HG03066 (cell line): ENCODE data around the gene ORC1.

Experiments used
- ATAC-seq: cut with Tn5 transposase; IDR thresholded peaks from one replicate; pipeline ENCODE4 v1.9.1; 2021; ENCODE audit warnings: low read depth; ENCODE audit not compliant: unreplicated experiment

Gene ORC1

DNA sequence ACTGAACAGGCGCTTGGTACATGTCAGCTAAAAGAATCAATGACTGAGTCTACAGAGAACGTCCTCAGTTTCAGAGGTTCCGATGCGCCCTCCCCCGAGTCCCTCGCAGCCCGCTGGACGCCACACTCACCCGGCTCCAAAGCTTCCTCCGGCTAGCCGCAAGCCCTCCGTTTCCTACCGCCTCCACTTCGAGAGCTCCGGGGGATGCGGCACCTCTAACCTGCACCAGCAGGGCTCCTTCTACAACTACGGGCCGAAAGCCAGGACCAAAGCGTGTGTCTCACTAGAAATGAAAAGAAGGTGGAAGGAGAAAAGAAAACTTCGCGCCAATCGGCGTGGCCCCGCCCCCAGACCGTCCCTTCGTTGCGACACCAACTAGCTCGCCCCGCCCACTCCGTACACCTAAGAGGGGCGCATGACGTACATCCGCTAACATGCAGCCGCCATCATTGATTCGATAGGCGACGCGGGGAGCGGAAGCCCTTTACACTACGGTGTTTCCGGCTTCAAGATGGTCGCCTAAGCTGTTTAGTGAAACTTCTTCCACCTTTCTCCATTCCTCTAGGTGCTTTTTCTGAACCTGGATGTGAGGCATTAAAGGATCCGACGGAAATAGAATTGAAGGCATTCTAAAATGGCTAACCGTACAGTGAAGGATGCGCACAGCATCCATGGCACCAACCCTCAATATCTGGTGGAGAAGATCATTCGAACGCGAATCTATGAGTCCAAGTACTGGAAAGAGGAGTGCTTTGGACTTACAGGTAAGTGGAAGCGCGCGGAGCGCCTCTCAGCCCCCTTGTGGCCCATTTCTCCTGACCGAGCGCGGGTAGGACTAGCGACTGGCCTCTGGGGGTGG lies at the start of gene ORC1, which contains the start of gene PRPF38A:
Gene ORC1, minus strand, starts transcription at position 308 of the 859 bp plus-strand sequence. CDS start 2,200 bp downstream, outside the sequence.
Gene PRPF38A, plus strand, starts transcription at position 487 of the 859 bp plus-strand sequence. Its CDS starts 148 bp downstream, at position 635.
- ATAC-seq: peak; percentile 94

DNA sequence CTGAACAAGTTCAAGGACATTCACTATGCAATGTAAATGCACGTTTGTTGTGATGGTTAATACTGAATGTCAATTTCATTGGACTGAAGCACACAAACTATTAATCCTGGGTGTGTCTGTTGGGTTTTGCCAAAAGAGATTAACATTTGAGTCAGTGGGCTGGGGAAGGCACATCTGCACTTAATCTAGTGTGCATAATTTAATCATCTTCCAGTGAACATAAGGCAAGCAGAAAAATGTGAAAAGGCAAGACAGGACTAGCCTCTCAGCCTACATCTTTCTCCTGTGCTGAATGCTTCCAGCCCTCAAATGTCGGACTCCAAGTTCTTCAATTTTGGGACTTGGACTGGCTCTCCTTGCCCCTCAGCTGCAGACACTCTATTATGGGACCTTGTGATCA lies 40.2 kb upstream of the ORC1 start:
- no peak for ATAC-seq

DNA sequence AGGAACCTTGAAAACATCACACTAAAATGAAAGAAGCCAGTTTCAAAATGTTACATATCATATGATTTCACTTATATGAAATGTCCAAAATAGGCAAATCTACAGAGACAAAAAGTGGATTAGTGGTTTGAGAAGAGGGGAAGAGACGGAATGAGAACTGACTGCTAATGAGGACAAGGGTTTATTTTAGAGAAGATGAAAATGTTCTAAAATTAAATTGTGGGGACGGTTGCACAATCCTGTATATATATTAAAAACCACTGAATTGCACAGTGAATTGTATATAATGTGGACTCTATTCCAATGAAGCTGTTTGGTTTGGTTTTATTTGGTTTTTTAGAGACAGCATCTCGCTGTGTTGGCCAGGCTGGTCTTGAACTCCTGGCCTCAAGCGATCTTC lies 35.8 kb upstream of the ORC1 start:
- no peak for ATAC-seq

DNA sequence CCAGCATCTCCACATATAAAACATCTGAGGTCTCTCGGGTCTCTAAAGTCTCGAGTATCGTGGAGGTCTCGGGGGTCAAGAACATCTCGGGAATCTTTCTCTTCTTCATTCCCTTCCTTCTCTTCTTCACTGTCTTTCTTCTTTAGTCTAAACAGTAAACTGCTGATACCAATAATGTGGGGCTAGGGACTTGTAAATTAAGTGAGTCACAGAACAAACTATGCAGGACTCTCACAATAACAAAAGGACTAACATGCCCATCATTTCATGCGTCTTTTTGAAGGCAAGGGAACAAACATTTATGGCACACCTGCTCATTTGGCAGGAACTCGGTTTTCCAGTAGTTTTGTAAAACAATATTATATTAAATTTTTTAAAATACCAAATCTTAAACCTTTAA lies 32.6 kb upstream of the ORC1 start:
- ATAC-seq: no peak

DNA sequence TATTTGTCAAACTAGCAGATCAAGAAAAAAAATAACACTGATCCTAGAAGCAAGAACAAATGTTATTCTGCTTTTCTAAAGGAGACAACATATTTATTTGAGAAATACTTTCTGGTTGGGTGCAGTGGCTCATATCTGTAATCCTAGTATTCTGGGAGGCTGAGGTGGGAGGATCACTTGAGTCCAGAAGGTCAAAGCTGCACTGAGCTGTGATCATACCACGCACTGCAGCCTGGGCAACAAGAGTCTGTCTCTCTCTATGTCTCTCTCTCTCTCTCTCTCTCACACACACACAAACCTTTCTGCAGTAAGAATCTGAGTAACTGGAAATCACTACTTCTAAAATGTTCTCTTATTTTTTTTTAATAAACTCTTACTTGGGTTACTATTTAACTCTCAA lies 31.4 kb upstream of the ORC1 start:
- no peak for ATAC-seq

DNA sequence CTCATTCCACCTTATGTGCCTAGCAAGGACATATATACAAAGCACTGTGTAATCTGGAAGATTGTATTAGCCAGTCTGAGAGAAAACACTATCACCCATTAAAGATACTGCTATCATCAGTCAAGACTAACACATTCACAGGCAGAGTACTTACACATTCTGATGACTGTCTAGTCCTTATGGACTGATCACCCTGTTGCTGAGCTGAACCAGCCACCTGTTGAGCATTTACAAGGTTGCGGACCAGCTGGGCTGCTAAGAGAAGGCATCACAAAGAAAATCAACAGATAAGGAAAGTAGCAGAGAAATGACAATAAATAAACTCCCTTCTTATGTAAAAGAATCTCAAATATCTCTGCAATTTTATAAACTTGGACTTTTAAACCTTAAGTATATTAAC lies 31.0 kb upstream of the ORC1 start:
- no peak for ATAC-seq

DNA sequence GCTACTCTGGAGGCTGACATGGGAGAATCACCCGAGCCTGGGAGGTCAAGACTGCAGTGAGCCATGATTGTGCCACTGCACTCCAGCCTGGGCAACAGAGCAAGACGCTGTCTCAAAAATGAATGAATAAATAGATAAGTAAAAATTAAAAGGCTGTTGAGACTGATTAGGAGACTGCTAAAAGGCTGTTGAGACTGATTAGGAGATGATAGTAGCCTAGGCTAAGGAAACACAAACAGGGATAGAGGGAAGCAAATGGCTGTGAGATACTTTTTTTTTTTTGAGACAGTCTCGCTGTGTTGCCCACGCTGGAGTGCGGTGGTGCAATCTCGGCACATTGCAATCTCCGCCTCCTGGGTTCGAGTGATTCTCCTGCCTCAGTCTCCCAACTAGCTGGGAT lies 28.6 kb upstream of the ORC1 start:
- ATAC-seq: no peak

DNA sequence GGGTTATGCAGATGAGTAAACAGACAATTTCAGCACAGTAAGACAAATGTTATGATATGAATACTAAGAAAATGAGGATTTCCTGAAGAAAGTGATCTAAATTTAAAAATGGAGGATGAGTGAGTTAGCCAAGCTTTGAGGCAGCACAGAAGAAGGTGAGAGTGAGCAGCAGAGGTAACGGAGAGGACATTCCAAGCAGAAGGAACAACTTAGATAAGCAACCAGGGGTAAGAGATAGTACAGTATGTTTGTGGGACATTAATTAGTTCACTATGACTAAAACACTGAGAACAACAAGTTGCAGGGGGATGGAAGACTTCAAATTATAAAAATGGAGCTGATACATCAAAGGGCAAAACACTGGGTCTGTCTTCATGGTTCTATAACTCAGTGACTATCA lies 22.9 kb upstream of the ORC1 start:
- ATAC-seq: no peak

DNA sequence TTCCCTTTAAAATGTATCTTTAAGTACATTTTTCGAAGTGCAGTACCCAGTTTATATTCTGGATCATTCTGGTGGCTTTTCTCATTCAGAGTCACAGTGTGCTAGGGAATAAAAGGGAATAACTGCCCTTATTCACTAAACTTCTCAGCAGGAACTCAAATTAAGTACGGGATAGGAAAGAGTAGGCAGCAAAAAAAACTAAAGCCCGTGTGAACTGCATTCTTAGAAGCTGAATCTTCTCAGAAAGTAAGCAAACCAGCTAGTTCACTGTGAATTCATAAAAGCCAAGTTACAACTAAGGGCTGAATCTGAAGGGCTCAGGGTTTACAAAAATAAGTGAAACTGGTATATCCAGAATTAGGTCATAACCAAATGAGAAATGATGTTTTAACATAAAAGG lies 22.1 kb upstream of the ORC1 start:
- no peak for ATAC-seq

DNA sequence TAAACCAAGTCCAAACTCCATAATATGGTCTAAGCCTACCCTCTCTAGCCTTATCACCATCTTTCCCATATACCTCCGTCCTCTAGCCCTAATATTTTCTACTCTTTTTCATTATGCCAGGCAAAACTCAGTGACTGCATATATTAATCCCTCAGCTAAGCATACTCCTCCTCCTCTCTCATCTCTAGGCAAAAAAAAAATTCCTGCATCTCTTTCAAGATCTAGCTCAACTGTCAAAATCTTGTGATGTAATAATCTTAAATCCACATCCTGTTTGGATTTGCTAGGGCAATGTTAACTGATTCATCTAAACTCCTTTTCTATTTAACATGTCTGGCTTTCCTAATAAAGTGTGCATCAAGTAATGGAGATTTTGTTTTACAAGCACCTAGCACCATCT lies 20.6 kb upstream of the ORC1 start:
- no peak for ATAC-seq

DNA sequence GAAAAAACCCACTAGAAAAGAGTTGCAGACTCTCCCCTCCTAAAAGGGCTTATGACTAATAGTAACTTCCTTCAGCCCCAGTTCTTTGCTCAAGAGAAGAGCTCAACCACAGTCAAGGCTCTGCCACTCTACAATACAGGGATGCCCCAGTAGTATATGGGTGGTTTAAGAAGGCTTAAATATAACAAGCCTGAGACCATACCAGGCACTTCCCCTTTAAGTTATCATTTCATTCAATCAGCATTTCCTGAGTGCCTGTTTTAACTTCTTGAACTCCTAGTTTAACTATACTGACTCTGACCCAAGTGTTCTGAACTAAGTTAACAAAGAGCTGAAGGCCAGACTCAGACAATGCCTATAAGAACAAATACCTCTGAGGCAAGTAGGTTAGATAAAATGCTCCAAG lies 20.0 kb upstream of the ORC1 start:
- no peak for ATAC-seq

DNA sequence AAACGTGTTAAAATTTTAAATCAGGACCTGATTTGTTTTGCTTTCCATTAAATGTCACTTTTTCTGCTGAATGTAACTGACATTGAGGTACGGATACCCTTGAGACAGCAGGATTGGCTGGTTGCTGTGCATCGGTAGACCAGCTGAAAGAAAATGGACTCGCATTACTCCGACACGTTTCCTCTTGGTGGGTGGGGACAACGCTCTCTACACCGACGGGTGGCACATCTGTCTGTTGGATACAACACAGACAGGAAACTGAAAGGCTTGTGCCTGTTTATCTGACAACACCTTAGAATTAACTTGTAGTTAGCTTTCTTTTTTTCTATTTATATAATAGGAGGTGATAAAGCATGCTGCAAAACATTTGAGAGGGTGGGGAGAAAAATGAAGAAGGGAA lies 19.5 kb upstream of the ORC1 start:
- ATAC-seq: no peak

DNA sequence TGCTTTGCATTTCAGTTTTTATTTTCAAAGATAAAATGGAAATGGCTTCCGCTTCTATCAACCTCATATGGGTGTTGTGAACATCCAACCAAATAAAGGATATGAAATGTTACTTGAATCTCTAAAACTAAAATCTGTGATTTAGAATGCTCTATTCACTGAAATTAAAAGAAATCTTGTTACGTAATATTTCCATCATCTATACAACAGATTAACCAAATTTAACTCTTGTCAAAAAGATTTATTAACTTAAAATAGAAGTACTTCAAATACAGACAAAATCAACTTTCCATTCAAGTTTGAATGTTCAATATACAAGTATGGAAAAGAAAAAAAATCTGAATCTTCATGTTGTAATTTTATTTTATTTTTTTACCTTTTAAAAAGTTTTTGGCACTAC lies 18.8 kb upstream of the ORC1 start:
- no peak for ATAC-seq

DNA sequence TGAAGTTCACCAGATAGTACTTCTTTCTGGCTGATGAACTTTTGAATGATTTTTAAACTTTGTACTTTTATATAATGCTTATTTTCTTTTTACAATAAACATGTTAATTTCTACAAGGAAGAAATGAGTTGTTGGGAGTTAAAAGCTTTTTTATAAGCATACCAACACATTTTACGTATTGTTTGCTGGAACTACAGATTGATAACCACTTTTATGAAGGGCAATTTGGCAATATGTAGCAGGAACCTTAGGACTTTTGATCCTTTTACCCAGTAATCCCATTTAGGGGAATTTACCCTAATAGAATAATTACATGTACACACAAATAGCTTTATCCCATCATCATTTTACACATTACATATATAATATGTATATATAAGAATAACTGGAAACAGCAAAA lies 16.5 kb upstream of the ORC1 start:
- ATAC-seq: no peak

DNA sequence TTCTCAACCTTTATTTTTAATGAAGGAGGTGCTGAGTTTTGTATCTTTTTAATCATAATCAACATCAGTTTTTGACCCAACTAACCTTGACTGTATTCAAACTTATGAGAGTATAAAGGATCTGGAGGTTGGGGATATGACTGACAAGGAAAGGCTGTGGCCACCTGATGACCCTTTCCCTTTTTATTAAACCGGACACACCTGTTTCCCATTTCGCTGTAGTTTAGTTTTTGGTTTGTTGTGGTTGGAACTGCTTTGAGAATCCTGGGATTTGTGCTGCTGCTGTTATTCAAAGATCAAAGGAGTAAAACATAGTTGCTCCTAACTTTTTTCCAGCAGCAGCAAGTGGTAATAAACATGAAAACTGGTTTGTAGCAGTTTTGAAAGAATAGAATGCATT lies 12.6 kb upstream of the ORC1 start:
- ATAC-seq: no peak

DNA sequence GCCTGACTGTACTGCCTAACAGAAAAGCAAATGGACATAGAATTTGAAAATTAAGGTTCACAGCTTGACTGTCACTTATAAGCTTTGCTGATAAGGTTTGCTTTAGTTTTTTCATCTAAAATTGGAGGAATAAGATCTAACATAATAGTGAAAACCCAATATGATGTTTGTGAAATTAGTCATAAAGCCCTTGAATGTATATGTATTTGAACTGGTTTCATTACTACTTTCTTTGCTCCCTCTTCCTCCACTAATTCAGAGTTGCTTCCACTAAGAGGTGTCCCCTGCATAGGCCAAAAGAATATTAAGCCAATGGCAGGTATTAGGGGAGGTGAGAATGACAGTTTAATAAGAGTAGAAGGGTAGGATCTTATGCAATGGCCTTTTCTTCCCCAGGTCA lies 10.7 kb upstream of the ORC1 start:
- no peak for ATAC-seq

DNA sequence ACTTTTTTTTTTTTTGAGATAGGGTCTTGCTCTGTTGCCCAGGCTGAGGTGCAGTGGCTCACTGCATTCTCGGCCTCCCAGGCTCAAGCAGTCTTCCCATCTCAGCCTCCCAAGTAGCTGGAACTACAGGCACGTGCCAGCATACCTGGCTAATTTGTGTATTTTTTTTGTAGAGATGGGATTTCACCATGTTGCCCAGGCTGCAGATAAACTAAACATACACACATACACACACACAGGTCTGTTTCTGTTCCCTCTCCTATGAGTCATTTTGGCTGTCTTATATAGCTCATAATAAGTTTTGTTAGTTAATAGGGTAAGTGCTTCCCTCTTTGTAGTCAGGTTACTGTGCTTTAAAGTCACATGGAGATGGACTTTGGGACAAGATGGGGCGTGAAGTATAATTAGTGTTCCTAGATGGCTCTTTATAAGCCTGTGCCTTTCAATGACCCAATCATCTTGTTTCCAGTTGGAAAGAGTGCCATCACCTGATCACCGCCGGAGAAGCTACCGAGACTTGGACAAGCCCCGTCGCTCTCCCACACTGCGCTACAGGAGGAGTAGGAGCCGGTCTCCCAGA lies 9.3 kb upstream of the ORC1 start:
- ATAC-seq: no peak

DNA sequence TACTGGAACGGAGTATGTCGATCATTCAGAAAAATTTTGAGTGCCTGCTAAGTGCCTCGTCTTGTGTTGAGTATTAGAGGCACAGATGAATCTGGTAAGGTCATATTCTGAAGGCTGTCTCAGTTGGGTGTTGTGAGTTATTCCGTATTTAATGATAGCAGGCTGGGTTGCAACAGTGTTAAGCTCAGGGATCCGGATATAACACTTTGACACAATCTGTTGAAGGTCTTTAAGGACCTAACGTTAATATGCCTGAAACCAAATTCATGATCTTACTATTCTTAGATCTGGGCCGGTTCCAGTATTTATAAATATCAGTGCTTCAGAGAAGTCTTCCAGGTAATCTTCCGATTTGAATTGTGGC lies 734 bp upstream of the ORC1 start:
- ATAC-seq: no peak

DNA sequence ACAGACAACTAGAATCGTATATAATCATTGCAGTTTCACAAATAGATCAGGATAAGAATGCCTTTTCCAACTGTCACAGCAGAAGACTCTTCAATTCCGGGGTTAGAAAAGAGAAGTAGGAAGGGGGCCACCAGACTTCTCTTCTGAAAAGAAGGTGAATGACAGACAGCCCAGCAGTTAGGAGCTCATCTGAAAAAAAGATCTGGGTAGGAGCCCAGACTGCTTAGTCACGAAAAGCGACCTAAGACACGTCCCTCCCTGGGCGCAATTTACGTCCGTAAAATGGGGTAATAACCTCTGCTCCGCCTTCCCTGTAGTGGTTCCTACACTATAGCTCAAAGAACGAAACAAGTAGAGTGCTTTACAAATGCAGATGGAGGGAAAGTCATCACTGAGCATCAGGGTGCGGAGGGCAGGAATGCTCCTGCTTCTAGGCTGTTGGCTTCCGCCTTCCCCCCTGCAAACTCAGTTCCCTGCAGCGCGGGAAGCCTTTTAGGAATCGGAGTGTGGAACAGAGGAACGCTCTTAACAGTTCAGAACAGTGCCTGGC lies 582 bp downstream of the ORC1 start:
- ATAC-seq: peak; percentile 29

DNA sequence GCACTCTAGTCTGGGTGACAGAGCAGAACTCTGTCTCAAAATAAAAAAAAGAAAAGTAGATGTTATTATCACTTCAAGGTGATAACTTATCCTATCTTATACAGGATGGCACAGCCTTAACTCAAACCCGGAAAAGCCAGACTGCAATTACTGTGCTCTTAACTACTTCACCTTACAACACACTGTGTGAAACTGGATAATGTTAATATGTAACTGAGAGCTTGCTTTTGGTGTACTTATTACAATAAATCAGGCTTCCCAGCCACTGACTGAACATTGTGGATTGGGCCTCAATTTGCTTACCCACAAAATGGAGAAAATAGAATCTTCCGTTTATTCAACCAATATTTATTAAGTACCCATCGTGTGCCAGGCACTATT lies 1.4 kb downstream of the ORC1 start:
- no peak for ATAC-seq

DNA sequence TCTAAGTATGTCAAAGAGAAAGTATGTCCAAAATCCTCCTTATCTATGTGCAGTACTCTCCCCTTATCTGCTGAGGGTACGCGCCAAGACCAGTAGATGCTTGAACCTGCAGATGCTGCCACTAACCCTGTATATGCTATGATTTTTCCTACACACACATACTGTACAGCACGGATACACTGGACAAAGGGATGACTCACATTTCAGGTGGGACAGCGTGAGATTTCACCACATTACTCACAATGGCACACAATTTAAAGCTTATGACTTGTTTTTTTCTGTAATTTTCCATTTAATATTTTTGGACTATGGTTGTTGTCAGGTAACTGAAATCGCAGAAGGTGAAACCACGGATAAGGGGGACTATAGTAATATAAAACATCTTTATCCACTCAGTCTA lies 4.1 kb downstream of the ORC1 start:
- ATAC-seq: no peak

DNA sequence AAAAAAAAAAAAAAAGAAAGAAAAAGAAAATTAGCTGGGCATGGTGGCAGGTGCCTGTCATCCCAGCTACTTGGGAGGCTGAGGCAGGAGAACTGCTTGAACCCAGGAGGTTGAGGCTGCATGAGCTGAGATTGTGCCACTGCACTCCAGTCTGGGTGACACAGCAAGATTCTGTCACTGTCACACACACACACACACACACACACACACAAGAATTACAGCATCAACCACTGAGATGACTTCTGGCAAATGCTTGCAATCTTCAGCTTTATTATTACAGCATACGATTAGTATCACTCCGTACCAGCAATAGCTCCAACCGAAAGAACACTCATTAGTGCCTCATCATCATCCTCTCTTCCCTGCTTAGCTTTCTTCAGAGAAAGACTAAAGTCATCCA lies 4.6 kb downstream of the ORC1 start:
- ATAC-seq: no peak
